Breast epithelium (tissue), 3 donors: ENCODE measurements around the gene TMEM161A.

Experiments used
- POLR2A ChIP-seq: fragments of 450-650 bp; IDR thresholded peaks from one replicate; pipeline ENCODE4 v1.6.1; 2016; ENCODE audit warnings: antibody characterized with exemption, mild to moderate bottlenecking, moderate library complexity
- TF ChIP-seq, protein P1 (sequence below), 3 donors: fragments of 450-650 bp; IDR thresholded peaks; one replicate each; pipeline ENCODE4 v1.5.1; 2016 to 2017; ENCODE audit warnings: antibody characterized with exemption in 3 of 3, mild to moderate bottlenecking in 3 of 3, moderate library complexity in 3 of 3

DNA sequence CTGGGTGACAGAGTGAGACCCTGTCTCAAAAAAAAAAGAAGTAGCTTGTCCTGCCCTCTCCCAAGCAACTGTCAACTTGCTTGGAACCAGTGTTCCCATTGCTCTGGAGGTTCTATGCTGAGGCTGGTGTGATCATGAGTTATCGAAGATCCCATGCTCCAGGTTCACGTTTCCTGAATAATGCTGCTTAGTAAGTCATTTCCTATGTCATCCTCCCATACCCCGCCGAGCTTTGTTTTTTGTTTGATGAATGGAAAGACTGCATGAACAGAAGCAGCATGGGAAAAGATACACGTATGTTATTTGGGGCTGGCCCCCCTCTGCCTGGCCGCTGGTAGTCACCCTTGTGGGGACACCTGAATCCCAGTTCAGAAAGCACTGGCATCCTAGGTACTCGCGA is 63.2 kb downstream of the TMEM161A start:
- TF ChIP-seq, protein P1, sequence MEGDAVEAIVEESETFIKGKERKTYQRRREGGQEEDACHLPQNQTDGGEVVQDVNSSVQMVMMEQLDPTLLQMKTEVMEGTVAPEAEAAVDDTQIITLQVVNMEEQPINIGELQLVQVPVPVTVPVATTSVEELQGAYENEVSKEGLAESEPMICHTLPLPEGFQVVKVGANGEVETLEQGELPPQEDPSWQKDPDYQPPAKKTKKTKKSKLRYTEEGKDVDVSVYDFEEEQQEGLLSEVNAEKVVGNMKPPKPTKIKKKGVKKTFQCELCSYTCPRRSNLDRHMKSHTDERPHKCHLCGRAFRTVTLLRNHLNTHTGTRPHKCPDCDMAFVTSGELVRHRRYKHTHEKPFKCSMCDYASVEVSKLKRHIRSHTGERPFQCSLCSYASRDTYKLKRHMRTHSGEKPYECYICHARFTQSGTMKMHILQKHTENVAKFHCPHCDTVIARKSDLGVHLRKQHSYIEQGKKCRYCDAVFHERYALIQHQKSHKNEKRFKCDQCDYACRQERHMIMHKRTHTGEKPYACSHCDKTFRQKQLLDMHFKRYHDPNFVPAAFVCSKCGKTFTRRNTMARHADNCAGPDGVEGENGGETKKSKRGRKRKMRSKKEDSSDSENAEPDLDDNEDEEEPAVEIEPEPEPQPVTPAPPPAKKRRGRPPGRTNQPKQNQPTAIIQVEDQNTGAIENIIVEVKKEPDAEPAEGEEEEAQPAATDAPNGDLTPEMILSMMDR (IDR thresholded peaks at IDR 0.05) = no peak
- TF ChIP-seq POLR2A = no peak
